IMR-90 (cell line): ENCODE data around the gene INO80E. TPM values are rescaled to one million over a fixed set of nuclear protein-coding genes. Genes with fewer than 3 reads are reported as not detected.

Experiments
- ATAC-seq: fragments of 200-7000 bp; cut with Tn5 transposase; 2 replicates; pipeline ENCODE4 v1.9.1; 2020; ENCODE audit warnings: low read depth, mild to moderate bottlenecking, moderate library complexity
- BruUV-seq: library from RNA; stranded (reverse); fragments of 400-500 nt; replicated peaks from 2 replicates; lab custom pipeline; 2021; lab: Mats Ljungman, UMichigan
- CTCF ChIA-PET: fragments of 300-600 bp; formaldehyde crosslinking; extraction: SDS; loops from one replicate; lab custom pipeline; 2021; ENCODE audit warnings: antibody characterized with exemption; lab: Yijun Ruan, JAX
- POLR2A ChIA-PET: fragments of 300-600 bp; sonication (Branson Sonifier 250); formaldehyde crosslinking; loops from one replicate; lab custom pipeline; 2022; ENCODE audit warnings: antibody characterized with exemption; ENCODE audit not compliant: unreplicated experiment; lab: Charles Lee
- DNase-seq: peaks from one replicate; pipeline ENCODE4 v3.0.0; 2013
- H2AFZ ChIP-seq: replicated peaks from 2 replicates; pipeline ENCODE3; 2013; ENCODE audit warnings: low read length, mild to moderate bottlenecking; ENCODE audit not compliant: poor library complexity
- H2AK5ac ChIP-seq: 2 replicates; pipeline ENCODE4 v1.6.1; 2013; ENCODE audit warnings: low read depth, low read length, inconsistent platforms
- H2AK9ac ChIP-seq: replicated peaks from 2 replicates; pipeline ENCODE3; 2013; ENCODE audit warnings: mild to moderate bottlenecking, low read depth, low read length, moderate library complexity; ENCODE audit not compliant: poor library complexity
- H2BK120ac ChIP-seq: 2 replicates; pipeline ENCODE4 v1.6.1; 2013; ENCODE audit warnings: low read depth, low read length, inconsistent platforms
- H2BK15ac ChIP-seq: 3 replicates; pipeline ENCODE4 v1.6.1; 2013; ENCODE audit warnings: low read depth, low read length, inconsistent platforms
- H2BK20ac ChIP-seq: 2 replicates; pipeline ENCODE4 v1.6.1; 2013; ENCODE audit warnings: low read depth, mild to moderate bottlenecking, inconsistent platforms, low read length, moderate library complexity
- H2BK5ac ChIP-seq: 2 replicates; pipeline ENCODE4 v1.6.1; 2013; ENCODE audit warnings: mild to moderate bottlenecking, low read depth, low read length, inconsistent platforms; ENCODE audit not compliant: poor library complexity, severe bottlenecking
- H3K14ac ChIP-seq: replicated peaks from 2 replicates; pipeline ENCODE4 v1.6.1; 2013; ENCODE audit warnings: low read depth, low read length, inconsistent platforms
- H3K18ac ChIP-seq: 2 replicates; pipeline ENCODE4 v1.6.1; 2013; ENCODE audit warnings: low read depth, low read length, control low read depth
- H3K23ac ChIP-seq: 2 replicates; pipeline ENCODE4 v1.6.1; 2013; ENCODE audit warnings: low read depth, low read length, inconsistent platforms
- H3K27ac ChIP-seq: 2 replicates; pipeline ENCODE4 v1.5.1; 2013; ENCODE audit warnings: mild to moderate bottlenecking, control low read depth, low read length; ENCODE audit not compliant: insufficient read depth
- H3K27me3 ChIP-seq: 2 replicates; pipeline ENCODE4 v1.6.1; 2013; ENCODE audit warnings: low read length; ENCODE audit not compliant: control insufficient read depth, insufficient read depth
- H3K36me3 ChIP-seq: 2 replicates; pipeline ENCODE4 v1.6.1; 2013; ENCODE audit warnings: low read length, mixed read lengths; ENCODE audit not compliant: control insufficient read depth, insufficient read depth
- H3K4ac ChIP-seq: 2 replicates; pipeline ENCODE4 v1.6.1; 2013; ENCODE audit warnings: low read depth, low read length, inconsistent platforms
- H3K4me1 ChIP-seq: 2 replicates; pipeline ENCODE4 v1.6.1; 2013; ENCODE audit warnings: low read length, mixed read lengths; ENCODE audit not compliant: control insufficient read depth, insufficient read depth
- H3K4me2 ChIP-seq: 2 replicates; pipeline ENCODE4 v1.6.1; 2013; ENCODE audit warnings: low read depth, mild to moderate bottlenecking, control low read depth, low read length, moderate library complexity
- H3K4me3 ChIP-seq: 2 replicates; pipeline ENCODE4 v1.5.1; 2013; ENCODE audit warnings: low read depth, mild to moderate bottlenecking, control low read depth, low read length, moderate library complexity; ENCODE audit not compliant: insufficient read depth
- H3K56ac ChIP-seq: 2 replicates; pipeline ENCODE4 v1.6.1; 2013; ENCODE audit warnings: low read length, inconsistent platforms; ENCODE audit not compliant: insufficient read depth; ENCODE audit errors: extremely low read depth
- H3K79me1 ChIP-seq, 2 experiments: 2 replicates each; pipeline ENCODE4 v1.6.1; 2013; ENCODE audit warnings: low read length in 2 of 2, inconsistent platforms in 1 of 2, low read depth in 1 of 2
- H3K9ac ChIP-seq: 2 replicates; pipeline ENCODE4 v1.6.1; 2013; ENCODE audit warnings: low read depth, low read length, control low read depth
- H3K9me1 ChIP-seq: 2 replicates; pipeline ENCODE4 v1.6.1; 2013; ENCODE audit warnings: low read length, inconsistent platforms; ENCODE audit not compliant: insufficient read depth
- H3K9me3 ChIP-seq: 2 replicates; pipeline ENCODE4 v1.6.1; 2013; ENCODE audit warnings: low read length; ENCODE audit not compliant: control insufficient read depth, insufficient read depth
- H4K20me1 ChIP-seq: 2 replicates; pipeline ENCODE4 v1.6.1; 2013; ENCODE audit warnings: low read length, inconsistent platforms; ENCODE audit not compliant: insufficient read depth
- H4K5ac ChIP-seq: 2 replicates; pipeline ENCODE4 v1.6.1; 2013; ENCODE audit warnings: mild to moderate bottlenecking, low read depth, low read length, control low read depth
- H4K8ac ChIP-seq, 2 experiments: 2 replicates each; pipeline ENCODE4 v1.6.1; 2013; ENCODE audit warnings: low read depth in 2 of 2, low read length in 2 of 2, control low read depth in 1 of 2, inconsistent platforms in 1 of 2
- H4K91ac ChIP-seq: 2 replicates; pipeline ENCODE4 v1.6.1; 2013; ENCODE audit warnings: low read depth, low read length, inconsistent platforms; ENCODE audit not compliant: insufficient read depth
- BHLHE40 ChIP-seq: fragments of 150-350 bp; IDR thresholded peaks from 2 replicates; pipeline ENCODE4 v1.6.1; 2016; ENCODE audit warnings: mild to moderate bottlenecking, low read depth, low read length
- CEBPB ChIP-seq: IDR thresholded peaks from 2 replicates; pipeline ENCODE4 v1.6.1; 2012; ENCODE audit warnings: low read depth, low read length, improper control_type of control experiment
- CHD1 ChIP-seq: IDR thresholded peaks from 2 replicates; pipeline ENCODE4 v1.6.1; 2012; ENCODE audit warnings: low read depth, low read length, improper control_type of control experiment
- CTCF ChIP-seq: conservative IDR thresholded peaks from 2 replicates; pipeline ENCODE4 v1.5.1; 2012; ENCODE audit warnings: mild to moderate bottlenecking, low read depth, low read length, improper control_type of control experiment
- ELK1 ChIP-seq: fragments of 150-350 bp; IDR thresholded peaks from 2 replicates; pipeline ENCODE4 v1.6.1; 2016; ENCODE audit warnings: low read depth, mild to moderate bottlenecking, low read length, moderate library complexity, borderline replicate concordance
- FOS ChIP-seq: fragments of 150-350 bp; IDR thresholded peaks from 2 replicates; pipeline ENCODE4 v1.6.1; 2016; ENCODE audit warnings: low read depth, low read length
- MAFK ChIP-seq: IDR thresholded peaks from 2 replicates; pipeline ENCODE4 v1.6.1; 2012; ENCODE audit warnings: low read depth, low read length, improper control_type of control experiment
- MAZ ChIP-seq: IDR thresholded peaks from 2 replicates; pipeline ENCODE4 v1.6.1; 2012; ENCODE audit warnings: low read depth, mild to moderate bottlenecking, low read length, improper control_type of control experiment, moderate library complexity, borderline replicate concordance
- MXI1 ChIP-seq: IDR thresholded peaks from 2 replicates; pipeline ENCODE4 v1.6.1; 2012; ENCODE audit warnings: low read depth, mild to moderate bottlenecking, low read length, moderate library complexity, borderline replicate concordance
- NFE2L2 ChIP-seq: fragments of 150-350 bp; IDR thresholded peaks from 2 replicates; pipeline ENCODE4 v1.6.1; 2016; ENCODE audit warnings: low read depth, mild to moderate bottlenecking, low read length
- POLR2A ChIP-seq: IDR thresholded peaks from 2 replicates; pipeline ENCODE4 v1.6.1; 2012; ENCODE audit warnings: mild to moderate bottlenecking, low read depth, low read length
- RAD21 ChIP-seq: IDR thresholded peaks from 2 replicates; pipeline ENCODE4 v1.6.1; 2012; ENCODE audit warnings: low read length, improper control_type of control experiment
- RCOR1 ChIP-seq: IDR thresholded peaks from 2 replicates; pipeline ENCODE4 v1.6.1; 2012; ENCODE audit warnings: mild to moderate bottlenecking, low read length, improper control_type of control experiment; ENCODE audit not compliant: insufficient replicate concordance
- RFX5 ChIP-seq: IDR thresholded peaks from 2 replicates; pipeline ENCODE4 v1.8.0; 2012; ENCODE audit warnings: low read depth, mild to moderate bottlenecking, low read length, moderate library complexity
- SMC3 ChIP-seq: fragments of 150-350 bp; IDR thresholded peaks from 2 replicates; pipeline ENCODE4 v1.6.1; 2016; ENCODE audit warnings: low read depth, mild to moderate bottlenecking, antibody characterized with exemption, low read length, moderate library complexity
- USF2 ChIP-seq: fragments of 150-350 bp; IDR thresholded peaks from 2 replicates; pipeline ENCODE4 v1.6.1; 2017; ENCODE audit warnings: mild to moderate bottlenecking, antibody characterized with exemption, low read length, low read depth
- WGBS, 2 experiments: methylation state at CpG; one replicate each; pipeline versions ENCODE4 v1.1.5 to v1.1.7; 2013; ENCODE audit warnings: missing lambda C conversion rate in 2 of 2; ENCODE audit not compliant: insufficient read length in 1 of 2; ENCODE audit errors: extremely low coverage in 2 of 2; 5-methylcytosine and 5-hydroxymethylcytosine counted together
- dilution Hi-C: fragments of 300-500 bp; cut with HindIII; formaldehyde crosslinking; loops from one replicate; pipeline ENCODE4 v1.14.3; 2018; ENCODE audit warnings: low sequenced_read_pairs; ENCODE audit not compliant: unreplicated experiment
- in situ Hi-C: fragments of 300-500 bp; cut with MboI; formaldehyde crosslinking; loops from 3 replicates; pipeline ENCODE4 v1.14.3; 2019; ENCODE audit warnings: low sequenced_read_pairs, inconsistent platforms, mixed read lengths
- intact Hi-C: fragments of 100-400 bp; cut with micrococcal nuclease; formaldehyde crosslinking; loops from 2 replicates; pipeline ENCODE4 v1.10.0; 2022
- polyA plus RNA-seq, 3 experiments: library from polyadenylated mRNA; depleted of rRNA; stranded (reverse); fragments of >200 nt; gene quantifications; 2 replicates each; pipeline ENCODE4 v1.2.3, GENCODE V29; 2012; ENCODE audit warnings: low replicate concordance in 1 of 3
- total RNA-seq: library from RNA; depleted of rRNA; stranded (reverse); fragments of >200 nt; gene quantifications from 2 replicates; pipeline ENCODE4 v1.2.3, GENCODE V29; 2012

The INO80E gene
- total and polyA plus RNA-seq, 2 of the 4 experiments (the other 2 are of a cell fraction): 40.9 to 42.1 TPM

- Histone ChIP-seq H3K9ac (no peak overlapping the region), H3K4me3 (no peak overlapping the region), H2BK15ac (no peak overlapping the region), H3K27ac (no peak overlapping the region), H2BK20ac (no peak overlapping the region), H3K56ac (no peak overlapping the region), H3K18ac (no peak overlapping the region), H3K4me1 (peaks cover 10% of the 10 kb centered on the region; the same call in 1 of the 2 replicates), H4K91ac (no peak overlapping the region), H2BK120ac (no peak overlapping the region), H3K36me3 (peaks cover 19% of the 10 kb centered on the region), H3K9me1 (peaks cover 14% of the 10 kb centered on the region), H2AK5ac (no peak overlapping the region), H3K27me3 (no peaks in the 10 kb centered on the region), H4K8ac (no peak overlapping the region), H3K4me2 (no peak overlapping the region), H2AFZ (no peak overlapping the region), H3K79me1 (peaks cover 0 to 26% of the 10 kb centered on the region in 2 experiments), H2BK5ac (no peak overlapping the region), H4K20me1 (peaks cover 22% of the 10 kb centered on the region), H4K5ac (no peak overlapping the region), H3K14ac (no peak overlapping the region), H2AK9ac (no peak overlapping the region), H3K4ac (no peak overlapping the region), H3K9me3 (no peaks in the 10 kb centered on the region), H3K23ac (no peak overlapping the region)
- DNase-seq (no peak), ATAC-seq (no peak)
- dilution Hi-C loops: no loop called here
- ChIA-PET POLR2A (no interaction called here), CTCF (no interaction called here)
- no TSS peak for BruUV-seq
- WGBS, 2 experiments: no CpG with 5 or more reads among the region's 8 CpGs
- intact Hi-C loops: loop anchor here (5.0 kb wide), 1 partner anchor 44 kb away; the partner anchor contains the start of gene KCTD13
- in situ Hi-C loops: no loop called here
- TF ChIP-seq CEBPB (no peak), MAFK (no peak), BHLHE40 (no peak), RFX5 (no peak), CTCF (no peak), MAZ (no peak), POLR2A (no peak), USF2 (no peak), SMC3 (no peak), FOS (no peak), RAD21 (no peak), CHD1 (no peak), RCOR1 (no peak), MXI1 (no peak), ELK1 (no peak), NFE2L2 (no peak)
Measured at GRCh38 chr16:29971304-29971703, 24.7 kb upstream of the INO80E start.
